HG03175 (cell line): ENCODE results near the gene ELMOD1.
A peak's percentile ranks its signal among the peaks of the same experiment; 100 is the strongest.
"Not testable (repeated sequence)": the region's sequence is repeated elsewhere in the genome, so short reads cannot be mapped to it uniquely, and the experiment has no call there.

ENCODE experiments used
- ATAC-seq: cut with Tn5 transposase; IDR thresholded peaks from one replicate; pipeline ENCODE4 v1.9.1; 2021; ENCODE audit warnings: mild to moderate bottlenecking, moderate library complexity; ENCODE audit not compliant: unreplicated experiment

ELMOD1 gene

GRCh38 chr11:107590460-107591377 lies at the start of gene ELMOD1:
Gene ELMOD1, plus strand, starts transcription at chr11:107591147. Its CDS starts 27,043 bp downstream, at chr11:107618190.
- peak; percentile 50 for ATAC-seq

- ATAC-seq: no peak
These were observed 45.8 kb upstream of the ELMOD1 start for GRCh38 chr11:107545101-107545514.

GRCh38 chr11:107547961-107548360 lies 43.0 kb upstream of the ELMOD1 start:
- no peak for ATAC-seq

GRCh38 chr11:107549253-107549953 lies 41.5 kb upstream of the ELMOD1 start:
- peak; percentile 72 for ATAC-seq

GRCh38 chr11:107549954-107550285 lies 41.0 kb upstream of the ELMOD1 start:
- no peak for ATAC-seq

GRCh38 chr11:107550304-107550703 lies 40.6 kb upstream of the ELMOD1 start:
- no peak for ATAC-seq

- ATAC-seq: no peak
These were observed 29.3 kb upstream of the ELMOD1 start for GRCh38 chr11:107561688-107562087.

- ATAC-seq: no peak
These were observed 28.2 kb upstream of the ELMOD1 start for GRCh38 chr11:107562647-107563208.

- ATAC-seq: peak; percentile 25
These were observed 27.2 kb upstream of the ELMOD1 start for GRCh38 chr11:107563702-107564101.

- ATAC-seq: peak; percentile 21
These were observed 26.1 kb upstream of the ELMOD1 start for GRCh38 chr11:107564877-107565218.

- peak; percentile 77 for ATAC-seq
These were observed 25.6 kb upstream of the ELMOD1 start, which contains the start of gene ALKBH8 for GRCh38 chr11:107565219-107565937. Gene ALKBH8, minus strand, starts transcription at chr11:107565735. Its CDS starts 4,842 bp downstream, at chr11:107560893.

GRCh38 chr11:107565955-107566501 lies 24.9 kb upstream of the ELMOD1 start:
- ATAC-seq: not testable (repeated sequence)

- no peak for ATAC-seq
These were observed 24.4 kb upstream of the ELMOD1 start for GRCh38 chr11:107566569-107566968.

- peak; percentile 23 for ATAC-seq
These were observed 23.1 kb upstream of the ELMOD1 start for GRCh38 chr11:107567739-107568335.

GRCh38 chr11:107570015-107570414 lies 20.9 kb upstream of the ELMOD1 start:
- no peak for ATAC-seq

GRCh38 chr11:107573438-107573837 lies 17.5 kb upstream of the ELMOD1 start:
- no peak for ATAC-seq

- peak; percentile 72 for ATAC-seq
These were observed 14.2 kb upstream of the ELMOD1 start for GRCh38 chr11:107576497-107577345.

GRCh38 chr11:107577346-107577711 lies 13.6 kb upstream of the ELMOD1 start:
- no peak for ATAC-seq

- ATAC-seq: not testable (repeated sequence)
These were observed 11.8 kb upstream of the ELMOD1 start for GRCh38 chr11:107579169-107579568.
